SKM-1 treated with dmso at 0.1 percent for 144 hours (cell line): ENCODE data around the gene PDZD2.
"Not testable (repeated sequence)": the region's sequence is repeated elsewhere in the genome, so short reads cannot be mapped to it uniquely, and the experiment has no call there.

Experiments
- DNase-seq: peaks from one replicate; lab custom pipeline; 2025; ENCODE audit not compliant: unreplicated experiment; lab: John Stamatoyannopoulos, UW

The PDZD2 gene

GRCh38 chr5:31688515-31689092, 49.7 kb downstream of the PDZD2 start:
- DNase-seq = no peak

GRCh38 chr5:31691408-31691807, 52.5 kb downstream of the PDZD2 start:
- DNase-seq = not testable (repeated sequence)

- DNase-seq = no peak
Observed at GRCh38 chr5:31692561-31693221, 53.8 kb downstream of the PDZD2 start.

- no peak for DNase-seq
Observed at GRCh38 chr5:31698673-31699072, 59.7 kb downstream of the PDZD2 start.

- DNase-seq = no peak
Observed at GRCh38 chr5:31701642-31702299, 62.8 kb downstream of the PDZD2 start.

- DNase-seq = no peak
Observed at GRCh38 chr5:31702712-31703111, 63.8 kb downstream of the PDZD2 start.

- no peak for DNase-seq
Observed at GRCh38 chr5:31703757-31704156, 64.8 kb downstream of the PDZD2 start.

GRCh38 chr5:31706186-31706585, 67.3 kb downstream of the PDZD2 start:
- DNase-seq = no peak

GRCh38 chr5:31707329-31707728, 68.4 kb downstream of the PDZD2 start:
- no peak for DNase-seq

- DNase-seq = no peak
Observed at GRCh38 chr5:31708089-31708488, 69.2 kb downstream of the PDZD2 start.

GRCh38 chr5:31711363-31711762, 72.4 kb downstream of the PDZD2 start:
- DNase-seq = no peak

GRCh38 chr5:31711935-31712592, 73.1 kb downstream of the PDZD2 start:
- no peak for DNase-seq

- no peak for DNase-seq
Observed at GRCh38 chr5:31717561-31717960, 78.6 kb downstream of the PDZD2 start.

- no peak for DNase-seq
Observed at GRCh38 chr5:31720004-31720403, 81.1 kb downstream of the PDZD2 start.

- DNase-seq = no peak
Observed at GRCh38 chr5:31720811-31721345, 81.9 kb downstream of the PDZD2 start.

GRCh38 chr5:31722111-31722510, 83.2 kb downstream of the PDZD2 start:
- no peak for DNase-seq

GRCh38 chr5:31725996-31726395, 87.1 kb downstream of the PDZD2 start:
- DNase-seq = no peak

- no peak for DNase-seq
Observed at GRCh38 chr5:31726952-31727351, 88.0 kb downstream of the PDZD2 start.

GRCh38 chr5:31728039-31728438, 89.1 kb downstream of the PDZD2 start:
- DNase-seq = no peak

GRCh38 chr5:31728806-31729205, 89.9 kb downstream of the PDZD2 start:
- not testable (repeated sequence) for DNase-seq

- DNase-seq = no peak
Observed at GRCh38 chr5:31730139-31730538, 91.2 kb downstream of the PDZD2 start.

- DNase-seq = no peak
Observed at GRCh38 chr5:31731016-31731415, 92.1 kb downstream of the PDZD2 start.
